Measurements from ENCODE around the gene ANKRD44. TPM values are rescaled to one million over a fixed set of nuclear protein-coding genes. Genes with fewer than 3 reads are reported as not detected.

ANKRD44 gene
- total RNA-seq, 2 donors from 2014 or later, result 7.0 to 10.1 TPM

GRCh38 chr2:197308585-197308984 lies 2.0 kb downstream of the ANKRD44 start:
- Histone ChIP-seq H3K9me3 (no peaks in the 10 kb centered on the region), H3K4me1 (peaks cover 0 to 35% of the 10 kb centered on the region in 2 donors), H3K27me3 (no peaks in the 10 kb centered on the region), H3K27ac (no peak overlapping the region), H3K4me3 (no peak overlapping the region), H3K36me3 (no peaks in the 10 kb centered on the region)
- no peak for TF ChIP-seq CTCF (IDR thresholded peaks at IDR 0.05)
- no peak for DNase-seq (ENCODE audit: low spot score)

- Histone ChIP-seq H3K4me1 (peaks cover 0 to 35% of the 10 kb centered on the region in 2 donors), H3K36me3 (no peaks in the 10 kb centered on the region), H3K4me3 (no peak overlapping the region), H3K27ac (peak overlapping the region in 1 of 2 donors; percentile 23), H3K27me3 (no peaks in the 10 kb centered on the region), H3K9me3 (no peaks in the 10 kb centered on the region)
- DNase-seq (ENCODE audit: low spot score), result no peak
- TF ChIP-seq CTCF (IDR thresholded peaks at IDR 0.05), result no peak
Observed at GRCh38 chr2:197307933-197308521, 2.6 kb downstream of the ANKRD44 start.

- H3K27ac ChIP-seq, result peak overlapping the region; percentile 62 to 65
- no peaks in the 10 kb centered on the region for H3K9me3 ChIP-seq
- H3K4me1 ChIP-seq, result peaks cover 0 to 35% of the 10 kb centered on the region in 2 donors
- TF ChIP-seq CTCF (IDR thresholded peaks at IDR 0.05), result peak in 1 of 2 donors; percentile 24
- no peaks in the 10 kb centered on the region for H3K36me3 ChIP-seq
- DNase-seq (ENCODE audit: low spot score), result no peak
- no peak overlapping the region for H3K4me3 ChIP-seq
- H3K27me3 ChIP-seq, result no peaks in the 10 kb centered on the region
Observed at GRCh38 chr2:197307236-197307932, 3.2 kb downstream of the ANKRD44 start.

DNA sequence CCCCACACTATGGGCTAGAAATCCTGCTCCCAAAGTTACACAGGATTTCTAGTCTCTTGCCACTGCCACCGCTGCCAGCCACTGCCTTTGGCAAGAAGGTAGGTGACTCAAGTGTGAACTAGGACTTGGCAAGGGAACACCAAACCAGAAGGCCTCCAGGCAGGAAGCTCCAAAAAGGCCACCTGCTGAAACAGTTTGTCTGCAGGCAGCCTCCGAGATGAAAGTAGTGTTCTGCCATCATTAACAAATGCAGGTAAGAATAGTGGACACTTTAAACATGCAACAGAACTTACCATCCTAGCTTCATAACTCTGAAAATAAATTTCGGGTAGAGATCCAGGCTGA lies 3.9 kb downstream of the ANKRD44 start:
- DNase-seq (ENCODE audit: low spot score), result no peak
- Histone ChIP-seq H3K36me3 (no peaks in the 10 kb centered on the region), H3K4me1 (peaks cover 0 to 31% of the 10 kb centered on the region in 2 donors), H3K9me3 (no peaks in the 10 kb centered on the region), H3K27me3 (no peaks in the 10 kb centered on the region), H3K4me3 (no peak overlapping the region), H3K27ac (peak overlapping the region; percentile 62 to 65)
- no peak for TF ChIP-seq CTCF (IDR thresholded peaks at IDR 0.05)

DNA sequence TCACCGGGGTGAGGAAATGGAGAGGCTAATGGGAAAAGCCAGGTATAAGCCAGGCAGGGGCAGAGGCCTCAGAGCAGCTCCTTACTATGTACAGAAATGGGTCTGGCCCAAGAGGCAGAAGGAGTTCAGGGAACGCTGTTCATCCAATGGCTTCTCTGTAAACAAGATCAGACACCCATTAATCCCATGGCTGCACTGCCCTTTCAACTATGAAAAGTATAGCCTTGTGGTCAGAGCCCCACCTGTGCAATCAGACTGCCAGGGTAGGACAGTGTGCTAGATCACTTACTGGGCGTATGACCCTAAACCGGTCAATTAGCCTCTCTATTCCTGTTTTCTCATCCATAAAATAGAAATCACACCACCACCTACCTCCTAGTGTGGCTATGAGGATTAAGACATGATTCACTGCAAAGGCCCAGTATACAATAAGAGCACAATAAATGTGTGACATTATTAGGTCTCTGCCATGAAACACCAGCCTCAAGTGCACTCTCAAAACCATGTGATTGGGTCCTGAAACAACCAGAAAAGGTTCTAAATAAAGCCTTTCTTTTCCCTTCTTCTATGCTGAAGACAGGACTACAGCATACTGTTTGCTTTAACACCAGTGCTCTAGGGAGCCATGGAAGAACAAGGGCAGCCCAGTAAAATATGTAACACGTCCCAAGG lies 4.4 kb downstream of the ANKRD44 start:
- Histone ChIP-seq H3K9me3 (no peaks in the 10 kb centered on the region), H3K4me3 (no peak overlapping the region), H3K27me3 (no peaks in the 10 kb centered on the region), H3K4me1 (peaks cover 0 to 26% of the 10 kb centered on the region in 2 donors), H3K27ac (peak overlapping the region; percentile 62 to 65), H3K36me3 (no peaks in the 10 kb centered on the region)
- no peak for DNase-seq (ENCODE audit: low spot score)
- no peak for TF ChIP-seq CTCF (IDR thresholded peaks at IDR 0.05)

Data from right atrium auricular region (tissue), 2 donors.